OCI-LY1 (cell line): ENCODE results near the gene PDZRN4.

Experiments
- H2AFZ ChIP-seq: fragments of 200-600 bp; sonication (generic), shearing (Covaris generic); 2 replicates; pipeline ENCODE4 v1.6.0; 2014; ENCODE audit warnings: antibody characterized with exemption, mild to moderate bottlenecking, low read length
- H3F3A ChIP-seq: fragments of 200-600 bp; sonication (generic), shearing (Covaris generic); 2 replicates; pipeline ENCODE4 v1.6.0; 2014; ENCODE audit warnings: mild to moderate bottlenecking, antibody characterized with exemption, low read length, moderate library complexity; ENCODE audit not compliant: insufficient read depth
- H3K27ac ChIP-seq: fragments of 200-600 bp; sonication (generic); 2 replicates; pipeline ENCODE4 v1.5.1; 2014; ENCODE audit warnings: low read length, mixed run types, mild to moderate bottlenecking, low read depth; ENCODE audit not compliant: poor library complexity, severe bottlenecking
- H3K27me3 ChIP-seq: fragments of 200-600 bp; sonication (generic); 2 replicates; pipeline ENCODE4 v1.6.0; 2014; ENCODE audit warnings: antibody characterized with exemption, mild to moderate bottlenecking, low read length, moderate library complexity; ENCODE audit not compliant: insufficient read depth
- H3K36me3 ChIP-seq: fragments of 200-600 bp; sonication (generic); 2 replicates; pipeline ENCODE4 v1.6.1; 2014; ENCODE audit warnings: mild to moderate bottlenecking, antibody characterized with exemption, low read length, moderate library complexity, mixed read lengths; ENCODE audit not compliant: insufficient read depth
- H3K4me1 ChIP-seq: fragments of 200-600 bp; sonication (generic); 2 replicates; pipeline ENCODE4 v1.5.1; 2014; ENCODE audit warnings: mild to moderate bottlenecking, low read length, moderate library complexity; ENCODE audit not compliant: insufficient read depth, severe bottlenecking
- H3K4me2 ChIP-seq: fragments of 200-600 bp; sonication (generic), shearing (Covaris generic); 2 replicates; pipeline ENCODE4 v1.6.1; 2014; ENCODE audit warnings: low read length
- H3K4me3 ChIP-seq: fragments of 200-600 bp; sonication (generic); 2 replicates; pipeline ENCODE4 v1.5.1; 2014; ENCODE audit warnings: low read length, low read depth, mild to moderate bottlenecking, mixed read lengths; ENCODE audit not compliant: poor library complexity, severe bottlenecking
- H3K79me2 ChIP-seq: fragments of 200-600 bp; shearing (Covaris generic); 2 replicates; pipeline ENCODE4 v1.6.1; 2016; ENCODE audit warnings: mixed run types, low read length, mixed read lengths; ENCODE audit not compliant: insufficient read depth
- H3K9ac ChIP-seq: fragments of 200-600 bp; sonication (generic), shearing (Covaris generic); 2 replicates; pipeline ENCODE4 v1.6.1; 2014; ENCODE audit warnings: mild to moderate bottlenecking, low read length, mixed read lengths
- H3K9me2 ChIP-seq: fragments of 200-600 bp; sonication (generic), shearing (Covaris generic); 2 replicates; pipeline ENCODE4 v1.6.1; 2014; ENCODE audit warnings: low read depth, mild to moderate bottlenecking, low read length, mixed read lengths
- H3K9me3 ChIP-seq: fragments of 200-600 bp; shearing (Covaris generic); 2 replicates; pipeline ENCODE4 v1.6.1; 2014; ENCODE audit warnings: low read length, mixed read lengths
- H4K20me1 ChIP-seq: fragments of 200-600 bp; sonication (generic), shearing (Covaris generic); 2 replicates; pipeline ENCODE4 v1.6.0; 2016; ENCODE audit warnings: mild to moderate bottlenecking, low read length; ENCODE audit not compliant: insufficient read depth
- CTCF ChIP-seq: fragments of 200-600 bp; sonication (generic), shearing (Covaris generic); IDR thresholded peaks from 2 replicates; pipeline ENCODE4 v1.5.1; 2017; ENCODE audit warnings: mild to moderate bottlenecking, antibody characterized with exemption, low read length, moderate library complexity, mixed read lengths
- EZH2 ChIP-seq: fragments of 200-600 bp; sonication (generic), shearing (Covaris generic); IDR thresholded peaks from 2 replicates; pipeline ENCODE4 v1.8.0; 2017; ENCODE audit warnings: borderline replicate concordance, mixed run types, mild to moderate bottlenecking, antibody characterized with exemption, low read length, moderate library complexity, mixed read lengths

PDZRN4 gene

GRCh38 chr12:41497409-41497808 lies 309.3 kb downstream of the PDZRN4 start:
- Histone ChIP-seq H3K4me3 (no peak overlapping the region), H3K27ac (no peak overlapping the region), H3K79me2 (no peaks in the 10 kb centered on the region), H3K4me2 (no peak overlapping the region), H3K9ac (no peak overlapping the region), H4K20me1 (no peaks in the 10 kb centered on the region), H3K4me1 (no peaks in the 10 kb centered on the region), H2AFZ (no peak overlapping the region), H3K9me3 (no peaks in the 10 kb centered on the region), H3K27me3 (no peaks in the 10 kb centered on the region), H3K36me3 (no peaks in the 10 kb centered on the region), H3F3A (no peaks in the 10 kb centered on the region), H3K9me2 (no peaks in the 10 kb centered on the region)
- no peak for TF ChIP-seq EZH2
- TF ChIP-seq CTCF = no peak

- Histone ChIP-seq H3K9ac (no peak overlapping the region), H3K4me3 (no peak overlapping the region), H3K79me2 (no peaks in the 10 kb centered on the region), H3K4me1 (no peaks in the 10 kb centered on the region), H3K27ac (no peak overlapping the region), H3F3A (no peaks in the 10 kb centered on the region), H3K27me3 (no peaks in the 10 kb centered on the region; the same call in 1 of the 2 replicates), H3K9me2 (no peaks in the 10 kb centered on the region), H2AFZ (no peak overlapping the region), H4K20me1 (no peaks in the 10 kb centered on the region), H3K4me2 (no peak overlapping the region), H3K9me3 (no peaks in the 10 kb centered on the region), H3K36me3 (no peaks in the 10 kb centered on the region)
- TF ChIP-seq CTCF = no peak
- TF ChIP-seq EZH2 = no peak
Observed at GRCh38 chr12:41504976-41505375, 316.9 kb downstream of the PDZRN4 start.

DNA sequence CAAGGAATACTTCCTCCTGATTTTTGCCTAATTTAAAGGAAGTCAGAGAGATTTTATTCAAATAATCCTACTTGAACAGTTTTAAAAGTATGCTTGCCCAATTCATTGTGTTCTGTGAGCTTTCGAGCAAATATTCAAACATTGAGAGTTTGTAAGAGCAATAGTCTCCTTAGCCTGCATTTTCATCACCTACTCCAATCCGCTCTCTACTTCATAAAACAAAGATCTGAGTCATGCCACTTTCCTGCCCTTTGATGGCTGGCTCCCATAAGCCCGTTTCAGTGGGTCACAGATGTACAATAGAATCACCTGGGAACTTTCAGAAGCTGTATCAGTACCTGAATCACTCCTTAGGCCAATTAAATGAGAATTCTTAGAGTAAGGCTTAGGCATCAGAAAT lies 319.2 kb downstream of the PDZRN4 start:
- Histone ChIP-seq H3K36me3 (no peaks in the 10 kb centered on the region), H3K27ac (no peak overlapping the region), H2AFZ (no peak overlapping the region), H3F3A (no peaks in the 10 kb centered on the region), H3K4me1 (peaks cover 8% of the 10 kb centered on the region), H3K4me2 (no peak overlapping the region), H3K9me3 (no peaks in the 10 kb centered on the region), H3K4me3 (no peak overlapping the region), H3K27me3 (no peaks in the 10 kb centered on the region; the same call in 1 of the 2 replicates), H3K9me2 (no peaks in the 10 kb centered on the region), H4K20me1 (no peaks in the 10 kb centered on the region), H3K9ac (no peak overlapping the region), H3K79me2 (no peaks in the 10 kb centered on the region)
- TF ChIP-seq CTCF (no peak), EZH2 (no peak)
